Dedifferentiated amniotic fluid mesenchymal stem cell (primary cell): Measurements from ENCODE around the gene SIRT6.
"Not testable (repeated sequence)": the region's sequence is repeated elsewhere in the genome, so short reads cannot be mapped to it uniquely, and the experiment has no call there.

Source experiments
- DNase-seq: peaks from one replicate; pipeline ENCODE4 v3.0.0-alpha.2; 2016; ENCODE audit errors: extremely low spot score

Gene SIRT6

GRCh38 chr19:4199699-4200293 lies 17.4 kb upstream of the SIRT6 start:
- DNase-seq, result no peak

DNA sequence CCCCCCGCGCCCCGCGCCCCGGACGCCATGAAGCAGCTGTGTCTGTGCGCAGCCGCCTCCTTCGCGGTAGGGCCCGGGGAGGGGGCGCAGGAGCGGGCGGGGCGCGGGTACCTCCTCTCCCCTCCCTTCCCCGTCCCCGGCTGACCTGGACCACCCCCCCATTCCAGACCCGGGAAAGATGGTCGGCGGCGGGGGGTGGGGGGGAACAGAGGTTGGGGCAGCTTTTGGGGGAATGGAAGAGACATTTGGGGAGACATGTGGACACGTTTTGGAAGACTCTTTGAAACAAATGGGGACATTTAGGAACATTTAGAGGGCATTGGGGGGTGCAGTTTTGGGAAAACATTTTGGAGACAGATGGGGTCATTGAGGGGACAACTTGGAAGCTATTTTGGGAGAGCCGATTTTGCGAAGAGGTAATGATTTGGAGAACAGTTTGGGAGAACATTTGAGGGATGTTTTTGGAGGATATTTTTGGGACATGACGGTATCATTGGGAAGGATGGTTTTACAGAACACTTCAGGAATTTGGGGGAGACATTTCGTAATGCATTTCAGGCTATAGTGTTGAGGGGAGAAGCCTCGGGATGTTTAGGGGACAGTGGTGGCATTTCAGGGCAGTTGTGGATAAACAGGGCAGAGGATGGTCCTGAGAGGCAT lies 16.2 kb upstream of the SIRT6 start:
- DNase-seq, result no peak

- DNase-seq, result no peak
These were observed 15.5 kb upstream of the SIRT6 start for GRCh38 chr19:4197625-4198466.

DNA sequence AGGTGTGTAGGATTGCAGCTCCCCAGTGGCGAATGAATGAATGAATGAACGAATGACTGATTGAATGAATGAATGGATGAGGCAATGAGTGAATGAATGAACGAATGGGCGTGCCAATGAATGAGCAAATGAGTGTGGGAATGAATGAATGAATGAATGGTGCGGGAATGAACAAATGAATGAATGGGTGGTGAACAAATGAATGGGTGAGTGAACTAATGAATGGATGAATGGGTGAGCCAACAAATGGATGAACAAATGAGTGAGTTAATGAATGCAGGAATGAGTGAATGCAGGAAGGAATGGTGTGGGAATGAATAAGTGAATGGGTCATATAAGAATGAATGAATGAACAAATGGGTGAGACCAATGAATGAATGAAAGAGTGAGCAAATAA lies 14.9 kb upstream of the SIRT6 start:
- DNase-seq, result no peak

DNA sequence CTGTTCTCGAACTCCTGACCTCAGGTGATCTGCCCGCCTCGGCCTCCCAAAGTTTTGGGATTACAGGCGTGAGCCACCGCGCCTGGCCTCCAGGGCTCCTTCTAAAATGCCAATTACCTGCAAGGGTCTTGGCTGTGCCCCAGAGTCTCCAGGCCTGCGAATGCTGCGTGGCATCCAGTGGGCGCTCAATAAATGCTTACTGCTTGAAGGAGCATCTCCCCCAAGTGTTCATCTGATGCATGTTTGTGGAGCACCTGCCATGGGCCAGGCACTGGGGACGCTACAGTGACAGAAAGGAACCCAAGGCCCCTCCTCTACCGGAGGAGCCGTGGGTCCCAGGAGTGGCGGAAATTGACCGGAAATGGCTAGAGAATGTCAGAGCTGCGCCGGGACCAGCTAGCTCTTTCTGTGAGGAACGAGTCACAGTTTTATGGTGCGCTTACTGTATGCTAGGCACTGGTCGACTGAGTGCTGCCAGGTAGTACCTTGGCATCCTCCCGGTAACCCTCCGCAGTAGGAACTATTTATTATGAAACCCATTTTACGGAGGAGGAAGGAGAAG lies 14.3 kb upstream of the SIRT6 start:
- no peak for DNase-seq

GRCh38 chr19:4196009-4196408 lies 13.6 kb upstream of the SIRT6 start:
- no peak for DNase-seq

DNA sequence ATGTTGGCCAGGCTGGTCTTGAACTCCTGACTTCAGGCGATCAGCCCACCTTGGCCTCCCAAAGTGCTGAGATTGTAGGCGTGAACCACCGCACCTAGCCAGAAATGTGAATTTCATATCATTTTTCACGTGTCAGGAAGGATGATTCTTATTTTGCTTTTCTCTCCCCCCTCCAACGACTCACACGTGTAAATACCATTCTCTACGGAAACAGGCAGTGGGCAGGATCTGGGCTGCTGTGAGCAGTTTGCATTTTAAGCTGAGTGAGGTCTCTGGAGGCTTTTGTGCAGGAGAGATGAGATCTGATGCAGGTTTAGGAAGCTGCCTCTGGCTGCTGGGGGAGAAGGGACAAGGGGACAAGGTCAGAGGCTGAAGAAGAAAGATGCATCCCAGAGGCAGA lies 12.0 kb upstream of the SIRT6 start:
- no peak for DNase-seq

DNA sequence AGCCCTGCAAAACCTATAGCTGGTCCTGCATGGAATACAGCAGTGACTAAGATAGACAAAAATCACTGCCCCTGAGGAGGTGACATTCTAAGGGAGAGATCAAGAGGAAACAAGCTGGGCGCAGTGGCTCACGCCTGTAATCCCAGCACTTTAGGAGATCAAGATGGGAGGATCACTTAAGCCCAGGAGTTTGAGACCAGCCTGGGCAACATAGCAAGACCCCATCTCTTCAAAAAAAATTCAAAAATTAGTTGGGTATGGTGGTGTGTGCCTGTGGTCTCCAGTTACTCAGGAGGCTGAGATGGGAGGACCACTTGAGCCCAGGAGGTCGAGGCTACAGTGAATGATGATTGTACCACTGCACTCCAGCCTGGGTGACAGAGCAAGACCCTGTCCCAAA lies 10.2 kb upstream of the SIRT6 start:
- DNase-seq, result not testable (repeated sequence)

- DNase-seq, result no peak
These were observed 7.3 kb upstream of the SIRT6 start for GRCh38 chr19:4189641-4190040.

DNA sequence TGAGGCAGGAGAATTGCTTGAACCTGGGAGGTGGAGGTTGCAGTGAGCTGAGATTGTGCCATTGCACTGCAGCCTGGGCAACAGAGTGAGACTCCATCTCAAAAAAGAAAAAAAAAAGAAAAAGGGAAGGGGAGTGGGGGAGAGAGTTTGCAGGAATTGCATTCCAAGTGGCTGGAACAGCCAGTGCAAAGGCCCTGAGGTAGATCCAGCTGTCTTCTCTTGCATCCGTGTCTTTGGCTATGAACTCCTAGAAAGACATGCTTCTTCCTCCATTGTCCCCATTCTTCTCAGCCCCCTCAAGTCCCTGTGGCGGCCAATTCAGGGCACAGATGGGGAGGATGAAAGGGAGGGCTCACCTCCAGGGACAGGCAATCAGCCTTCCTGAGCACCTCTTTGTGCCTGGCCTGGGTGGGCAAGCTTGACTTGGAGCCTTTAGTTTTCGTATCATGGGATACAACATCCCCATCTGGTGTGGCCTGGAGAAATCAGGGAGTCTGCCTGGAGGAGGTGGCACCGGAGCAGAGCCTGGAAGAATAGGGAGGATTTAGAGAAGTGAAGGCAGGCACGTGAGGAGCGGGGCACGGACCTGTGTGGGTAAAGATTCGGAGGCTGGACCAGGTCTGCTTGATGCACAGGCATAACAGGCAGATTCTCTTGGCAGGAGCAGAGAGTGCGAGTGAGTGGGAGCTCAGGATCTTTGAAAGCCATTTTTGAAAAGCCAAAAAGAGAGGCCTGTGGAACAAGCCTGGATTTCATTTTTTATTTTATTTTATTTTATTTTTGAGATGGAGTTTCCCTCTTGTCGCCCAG lies 5.2 kb upstream of the SIRT6 start:
- no peak for DNase-seq

GRCh38 chr19:4186087-4186993 lies 4.0 kb upstream of the SIRT6 start:
- DNase-seq, result peak; percentile 67

- DNase-seq, result no peak
These were observed 3.2 kb upstream of the SIRT6 start for GRCh38 chr19:4185413-4186086.

DNA sequence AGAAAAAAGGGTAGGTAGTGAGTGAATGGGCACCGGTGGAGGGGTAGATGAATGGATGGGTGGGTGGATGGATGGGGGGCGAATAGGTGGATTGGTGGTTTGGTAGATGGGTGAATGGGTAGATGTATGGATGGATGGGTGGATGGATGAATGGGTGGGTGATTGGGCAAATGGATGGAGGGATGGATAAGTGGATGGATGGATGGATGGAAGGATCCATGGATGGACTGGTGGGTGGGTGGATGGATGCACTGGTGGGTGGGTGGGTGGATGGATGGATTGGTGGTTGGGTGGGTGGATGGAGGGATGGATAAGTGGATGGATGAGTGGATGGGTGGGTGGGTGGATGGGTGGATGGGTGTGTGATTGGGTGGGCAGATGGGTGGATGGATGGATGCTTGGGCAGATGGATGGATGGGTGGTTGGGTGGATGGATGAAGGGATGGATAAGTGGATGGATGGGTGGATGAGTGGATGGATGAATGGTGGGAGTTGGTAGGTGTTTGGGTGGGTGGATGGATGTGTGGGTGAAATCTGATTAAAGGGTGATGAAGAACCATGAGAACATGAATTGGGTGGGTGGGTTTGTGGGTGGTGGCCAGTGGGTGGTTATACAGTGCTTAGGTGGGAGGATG lies 2.5 kb upstream of the SIRT6 start:
- no peak for DNase-seq

DNA sequence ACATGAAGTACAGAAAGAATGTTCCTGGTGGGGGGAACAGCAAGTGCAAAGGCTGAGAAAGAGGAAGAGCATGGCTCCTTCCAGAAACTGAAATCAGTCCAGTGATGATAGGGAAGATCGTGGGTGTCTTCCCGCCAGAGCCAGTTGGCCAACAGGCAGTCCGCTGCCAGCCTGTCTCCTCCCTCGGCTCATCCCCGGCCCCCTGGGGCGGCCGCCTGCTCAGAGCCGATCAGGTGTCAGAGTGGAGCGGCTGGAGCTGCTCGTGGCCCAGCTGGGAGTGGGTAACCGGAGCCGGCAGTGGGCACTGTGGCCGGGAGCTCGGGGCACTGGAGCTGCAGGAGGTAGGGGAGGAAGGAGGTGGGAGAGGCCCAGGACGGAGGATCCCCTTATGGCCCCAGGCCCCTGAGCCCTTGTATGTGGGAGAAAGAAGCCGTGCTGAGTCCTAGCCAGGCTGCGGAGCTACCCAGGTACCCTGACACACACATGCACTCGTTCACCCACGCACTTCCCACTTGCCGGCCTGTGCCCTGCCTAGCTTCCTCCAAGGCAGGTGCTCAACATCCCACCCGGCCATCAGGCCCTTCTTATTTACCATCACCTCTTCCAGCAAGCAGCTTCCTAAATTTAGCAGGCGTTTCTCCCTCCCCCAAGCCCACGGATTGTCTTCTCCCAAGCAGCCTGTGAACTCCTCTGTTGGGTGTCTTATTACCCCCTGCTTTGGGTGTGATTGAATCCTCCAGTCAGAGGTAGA lies 1.8 kb upstream of the SIRT6 start:
- no peak for DNase-seq

DNA sequence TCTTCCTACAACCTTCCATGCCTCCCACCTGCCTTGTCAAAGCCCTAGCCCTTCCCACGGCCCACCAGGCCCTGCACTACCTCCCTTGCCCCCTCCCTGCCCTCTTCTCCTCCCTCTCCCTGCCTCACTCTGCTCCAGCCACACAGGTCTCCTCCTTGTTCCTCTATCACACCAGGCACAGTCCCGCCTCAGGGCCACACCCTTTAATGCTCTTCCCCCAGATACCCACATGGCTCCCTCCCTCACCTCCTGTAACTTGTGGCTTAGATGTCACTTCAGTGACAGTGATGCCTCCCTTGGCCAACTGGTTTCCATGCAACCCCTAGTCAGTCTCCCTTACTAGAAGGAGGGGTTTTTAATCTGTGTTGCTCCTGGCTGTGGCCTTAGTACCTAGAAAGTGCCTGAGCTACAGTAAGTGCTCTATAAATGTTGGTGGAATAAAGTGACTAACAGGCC lies 1.3 kb downstream of the SIRT6 start:
- DNase-seq, result no peak

DNA sequence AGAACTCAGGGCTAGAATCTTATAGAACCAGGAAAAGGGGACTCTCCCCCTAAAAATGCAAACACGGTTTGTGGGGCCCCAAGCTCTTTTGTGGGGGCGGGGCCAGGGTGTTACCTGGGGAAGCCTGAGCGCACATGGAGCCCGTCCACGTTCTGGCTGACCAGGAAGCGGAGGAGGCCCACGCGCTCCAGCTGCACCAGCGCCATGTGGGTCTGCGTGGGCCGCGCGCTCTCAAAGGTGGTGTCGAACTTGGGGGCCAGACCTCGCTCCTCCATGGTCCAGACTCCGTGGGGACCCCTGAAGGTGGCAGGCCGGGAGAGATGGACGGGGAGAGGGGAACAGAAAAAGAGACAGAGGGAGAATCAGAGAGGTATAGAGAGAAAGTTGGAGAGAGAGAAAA lies 3.4 kb downstream of the SIRT6 start:
- DNase-seq, result no peak

DNA sequence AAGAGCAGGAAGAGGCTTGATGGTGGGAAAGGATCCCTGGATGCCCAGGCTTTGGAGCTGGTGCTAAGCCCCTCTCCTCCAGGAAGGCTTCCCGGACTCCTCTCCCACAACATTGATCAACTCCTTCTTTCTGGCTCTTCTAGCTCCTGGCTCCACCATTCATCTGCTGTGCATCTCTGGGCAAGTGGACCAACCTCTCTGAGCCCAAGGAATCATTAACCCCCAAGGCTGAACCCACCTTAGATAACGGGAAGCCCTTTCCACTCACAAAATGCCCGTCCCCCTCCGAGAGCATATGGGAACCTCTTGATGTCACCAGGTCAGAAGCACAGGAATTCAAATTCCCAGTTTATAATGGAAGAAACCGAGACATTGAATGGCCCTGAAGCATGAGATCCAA lies 5.2 kb downstream of the SIRT6 start:
- DNase-seq, result no peak

DNA sequence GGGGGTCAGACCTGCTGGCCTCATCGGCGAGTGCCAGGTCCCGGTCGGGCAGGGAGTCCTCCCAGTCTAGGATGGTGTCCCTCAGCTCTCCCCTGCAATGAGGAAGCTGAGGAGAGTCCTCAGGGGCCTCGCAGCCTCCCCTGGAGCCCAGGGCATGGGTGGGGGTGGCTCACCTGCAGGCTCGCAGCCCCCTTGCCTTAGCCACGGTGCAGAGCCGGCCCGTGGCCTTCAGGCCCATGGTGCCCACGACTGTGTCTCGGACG lies 6.8 kb downstream of the SIRT6 start:
- no peak for DNase-seq
